ENCODE data around the gene ZNF469.

- TF ChIP-seq CTCF (IDR thresholded peaks at IDR 0.05) (no peak), POLR2A (IDR thresholded peaks at IDR 0.05) (no peak)
These were observed 15.6 kb downstream of the ZNF469 start for GRCh38 chr16:88398170-88398873.

All from testis (tissue), 2 donors.